Measurements from ENCODE around the gene SWT1.

SWT1 gene

GRCh38 chr1:185328255-185328654 lies 171.3 kb downstream of the SWT1 start:
- no peak for DNase-seq

- DNase-seq = peak; percentile 51
Observed at GRCh38 chr1:185334182-185334581, 177.2 kb downstream of the SWT1 start.

DNA sequence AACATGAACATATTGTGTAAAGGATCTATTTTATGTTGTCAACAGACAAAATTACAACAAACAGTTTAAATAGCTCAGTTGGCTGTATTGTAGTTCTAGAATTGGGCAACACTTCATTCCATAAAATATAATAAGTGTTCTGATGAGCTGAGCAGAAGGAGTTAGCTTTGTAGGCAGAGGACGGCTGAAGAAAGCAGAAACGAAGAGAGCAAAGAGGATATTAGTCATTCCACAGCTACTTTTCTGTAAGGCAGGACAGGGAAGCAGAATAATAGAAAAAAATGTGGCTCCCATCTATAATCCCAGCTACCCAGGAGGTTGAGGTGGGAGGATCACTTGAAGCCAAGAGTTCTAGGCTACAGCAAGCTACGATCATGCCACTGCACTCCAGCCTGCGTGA lies 180.3 kb downstream of the SWT1 start:
- DNase-seq = no peak

DNA sequence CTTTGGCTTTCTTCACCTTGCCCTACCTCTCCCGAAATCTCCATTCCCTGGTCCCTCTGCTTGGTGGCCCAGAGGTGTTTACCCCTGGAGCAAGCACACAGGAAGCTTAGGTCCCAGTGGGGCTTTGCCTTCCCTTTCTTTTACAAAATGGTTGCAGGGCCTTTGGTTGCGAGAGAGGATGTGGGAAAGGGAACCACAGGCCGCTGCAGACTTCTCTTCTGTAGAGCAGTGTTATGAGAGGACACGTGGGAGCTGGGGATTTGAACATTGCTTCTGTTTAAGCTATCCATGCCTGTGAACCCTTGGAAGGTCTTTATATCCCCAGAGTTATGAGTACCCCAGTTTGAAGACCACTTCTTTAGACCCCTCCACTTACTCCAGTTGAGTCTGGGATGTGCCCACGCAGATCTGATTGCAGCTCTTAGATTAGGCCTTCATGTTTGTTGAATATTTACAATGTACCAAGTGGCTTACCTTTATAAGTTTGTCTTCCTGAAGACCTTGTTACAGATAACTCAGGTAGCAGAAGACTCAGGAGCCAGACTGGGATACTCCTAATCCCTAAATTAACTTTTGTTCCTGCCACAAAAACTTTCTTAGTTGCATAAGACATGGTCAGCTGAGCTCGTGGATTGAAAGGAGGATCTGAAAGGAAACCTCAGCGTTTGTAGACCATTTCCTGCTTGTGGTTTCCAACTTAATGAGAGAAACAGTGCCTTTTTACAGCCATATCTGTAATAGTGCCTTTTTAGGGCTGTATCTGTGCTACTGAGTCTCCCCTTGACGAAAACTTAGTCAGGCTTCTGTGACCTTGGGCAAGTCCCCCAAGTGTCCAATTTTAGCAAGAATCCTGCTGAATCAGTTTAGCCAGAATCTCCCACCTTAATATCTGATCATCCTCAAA lies 182.0 kb downstream of the SWT1 start:
- no peak for DNase-seq

GRCh38 chr1:185341196-185341781 lies 184.3 kb downstream of the SWT1 start:
- DNase-seq = no peak

Measured in hematopoietic multipotent progenitor cell treated with erythropoietin and hydrocortisone succinate and interleukin-3 and kit ligand, for 8 days (in vitro differentiated cells).